Hepatocyte (in vitro differentiated cells): ENCODE results near the gene RDM1. TPM values are rescaled to one million over a fixed set of nuclear protein-coding genes. Genes with fewer than 3 reads are reported as not detected.

Experiments
- DNase-seq: peaks from one replicate; pipeline ENCODE4 v3.0.0-alpha.2; 2016; ENCODE audit warnings: low spot score
- H2AFZ ChIP-seq: fragments of 200-600 bp; sonication (generic); 2 replicates; pipeline ENCODE4 v1.6.0; 2016; ENCODE audit warnings: antibody characterized with exemption, mild to moderate bottlenecking
- H3K27ac ChIP-seq: fragments of 200-600 bp; sonication (generic); 2 replicates; pipeline ENCODE4 v1.5.1; 2016; ENCODE audit warnings: mild to moderate bottlenecking
- H3K27me3 ChIP-seq: fragments of 200-600 bp; sonication (generic); 2 replicates; pipeline ENCODE4 v1.6.1; 2016
- H3K36me3 ChIP-seq: fragments of 200-600 bp; sonication (generic); replicated peaks from 2 replicates; pipeline ENCODE4 v1.5.1; 2016; ENCODE audit warnings: low read depth; ENCODE audit not compliant: insufficient read depth
- H3K4me1 ChIP-seq: fragments of 200-600 bp; sonication (generic); 2 replicates; pipeline ENCODE4 v1.5.1; 2016; ENCODE audit warnings: mild to moderate bottlenecking, moderate library complexity; ENCODE audit not compliant: insufficient read depth
- H3K4me2 ChIP-seq: fragments of 200-600 bp; sonication (generic); 2 replicates; pipeline ENCODE4 v1.6.0; 2016
- H3K4me3 ChIP-seq: fragments of 200-600 bp; sonication (generic); 2 replicates; pipeline ENCODE4 v1.5.1; 2016; ENCODE audit warnings: mild to moderate bottlenecking
- H3K79me2 ChIP-seq: fragments of 200-600 bp; sonication (generic); 2 replicates; pipeline ENCODE4 v1.6.0; 2017; ENCODE audit warnings: mild to moderate bottlenecking
- H3K9me2 ChIP-seq: fragments of 200-600 bp; sonication (generic); replicated peaks from 2 replicates; pipeline ENCODE4 v1.6.0; 2017; ENCODE audit warnings: mild to moderate bottlenecking; ENCODE audit not compliant: insufficient read depth
- H3K9me3 ChIP-seq: fragments of 200-600 bp; sonication (generic); 2 replicates; pipeline ENCODE4 v1.5.1; 2016; ENCODE audit warnings: low read depth, mild to moderate bottlenecking
- H4K20me1 ChIP-seq: fragments of 200-600 bp; sonication (generic); 2 replicates; pipeline ENCODE4 v1.6.0; 2016; ENCODE audit warnings: mild to moderate bottlenecking; ENCODE audit not compliant: insufficient read depth, poor library complexity, severe bottlenecking
- EZH2 ChIP-seq: fragments of 200-600 bp; sonication (generic); IDR thresholded peaks from 2 replicates; pipeline ENCODE4 v1.6.1; 2016; ENCODE audit warnings: antibody characterized with exemption, mild to moderate bottlenecking, borderline replicate concordance
- EZH2phosphoT487 ChIP-seq: fragments of 200-600 bp; sonication (generic); IDR thresholded peaks from one replicate; pipeline ENCODE4 v1.6.1; 2018; ENCODE audit warnings: antibody characterized with exemption, mild to moderate bottlenecking, low read depth, moderate library complexity; ENCODE audit not compliant: unreplicated experiment, severe bottlenecking
- WGBS: methylation state at CpG from one replicate; pipeline ENCODE4 v1.1.6; 2016; ENCODE audit warnings: low lambda C conversion rate; ENCODE audit errors: missing lambda C conversion rate; 5-methylcytosine and 5-hydroxymethylcytosine counted together
- polyA plus RNA-seq: library from polyadenylated mRNA; unstranded; fragments of >200 nt; fragmentation: Nextera tagmentation; extraction: Ambion mirVana; gene quantifications from 2 replicates; pipeline ENCODE4 v1.2.1, GENCODE V29; 2016
- total RNA-seq: library from RNA; depleted of rRNA; stranded (reverse); fragments of >200 nt; gene quantifications from 2 replicates; pipeline ENCODE4 v1.2.3, GENCODE V29; 2014
- TF ChIP-seq, protein P1 (sequence below): fragments of 200-600 bp; sonication (generic); IDR thresholded peaks from 2 replicates; pipeline ENCODE4 v1.5.1; 2016; ENCODE audit warnings: antibody characterized with exemption, mild to moderate bottlenecking; ENCODE audit not compliant: poor library complexity

The RDM1 gene
- total and polyA plus RNA-seq, 2 experiments from 2014 or later, result 0.87 TPM; not detected in 1

DNA sequence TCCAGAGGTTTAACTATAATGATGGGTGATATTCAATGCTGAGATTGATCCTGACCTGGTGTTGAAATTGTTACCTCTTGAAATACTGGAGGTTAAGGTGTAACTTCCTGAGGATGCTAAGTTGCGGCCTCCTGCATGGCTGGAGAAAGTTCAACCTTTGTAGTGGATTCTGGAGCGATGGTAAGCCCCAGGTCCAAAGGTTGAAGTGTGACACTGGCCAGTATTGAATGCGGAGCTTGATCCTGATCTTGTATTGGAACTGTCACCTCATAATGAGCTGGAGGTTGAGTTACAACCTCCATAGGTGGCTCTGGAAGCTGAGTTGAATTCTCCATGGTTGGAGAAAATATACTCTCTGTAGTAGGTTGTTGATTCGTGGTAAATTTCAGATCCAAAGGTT is 17.0 kb downstream of the RDM1 start:
- no peak for DNase-seq
- Histone ChIP-seq H3K36me3 (no peaks in the 10 kb centered on the region), H2AFZ (no peak overlapping the region), H3K4me2 (no peak overlapping the region), H3K4me3 (no peak overlapping the region), H3K9me2 (no peaks in the 10 kb centered on the region), H3K9me3 (no peaks in the 10 kb centered on the region), H4K20me1 (no peaks in the 10 kb centered on the region), H3K4me1 (no peaks in the 10 kb centered on the region), H3K27me3 (no peaks in the 10 kb centered on the region), H3K27ac (no peak overlapping the region), H3K79me2 (no peaks in the 10 kb centered on the region)
- TF ChIP-seq, protein P1, sequence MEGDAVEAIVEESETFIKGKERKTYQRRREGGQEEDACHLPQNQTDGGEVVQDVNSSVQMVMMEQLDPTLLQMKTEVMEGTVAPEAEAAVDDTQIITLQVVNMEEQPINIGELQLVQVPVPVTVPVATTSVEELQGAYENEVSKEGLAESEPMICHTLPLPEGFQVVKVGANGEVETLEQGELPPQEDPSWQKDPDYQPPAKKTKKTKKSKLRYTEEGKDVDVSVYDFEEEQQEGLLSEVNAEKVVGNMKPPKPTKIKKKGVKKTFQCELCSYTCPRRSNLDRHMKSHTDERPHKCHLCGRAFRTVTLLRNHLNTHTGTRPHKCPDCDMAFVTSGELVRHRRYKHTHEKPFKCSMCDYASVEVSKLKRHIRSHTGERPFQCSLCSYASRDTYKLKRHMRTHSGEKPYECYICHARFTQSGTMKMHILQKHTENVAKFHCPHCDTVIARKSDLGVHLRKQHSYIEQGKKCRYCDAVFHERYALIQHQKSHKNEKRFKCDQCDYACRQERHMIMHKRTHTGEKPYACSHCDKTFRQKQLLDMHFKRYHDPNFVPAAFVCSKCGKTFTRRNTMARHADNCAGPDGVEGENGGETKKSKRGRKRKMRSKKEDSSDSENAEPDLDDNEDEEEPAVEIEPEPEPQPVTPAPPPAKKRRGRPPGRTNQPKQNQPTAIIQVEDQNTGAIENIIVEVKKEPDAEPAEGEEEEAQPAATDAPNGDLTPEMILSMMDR, result no peak
- no peak for TF ChIP-seq EZH2
- TF ChIP-seq EZH2phosphoT487, result no peak
- 79% methylated on average over 4 of the region's 4 CpGs for WGBS

DNA sequence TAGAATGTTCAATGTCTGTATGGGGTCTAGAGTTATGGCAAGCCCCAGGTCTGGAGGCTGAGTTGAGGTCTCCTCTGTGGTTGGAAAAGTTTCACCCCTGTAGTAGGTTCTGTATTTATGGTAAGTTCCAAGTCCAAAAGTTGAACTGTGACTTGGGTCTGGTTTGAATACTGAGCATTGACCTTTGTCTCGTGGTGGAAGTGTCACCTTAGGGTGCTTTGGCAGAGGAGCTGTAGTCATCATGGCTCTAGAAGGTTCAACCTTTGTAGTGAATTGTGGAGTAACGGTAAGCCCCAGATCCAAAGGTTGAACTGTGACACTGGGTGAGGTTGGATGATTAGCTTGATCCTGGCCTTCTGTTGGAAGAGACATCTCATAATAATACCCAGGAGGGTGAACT is 17.6 kb downstream of the RDM1 start:
- H3K9me3 ChIP-seq, result no peaks in the 10 kb centered on the region
- no peak overlapping the region for H3K27ac ChIP-seq
- WGBS, result 84% methylated on average over 2 of the region's 2 CpGs

DNA sequence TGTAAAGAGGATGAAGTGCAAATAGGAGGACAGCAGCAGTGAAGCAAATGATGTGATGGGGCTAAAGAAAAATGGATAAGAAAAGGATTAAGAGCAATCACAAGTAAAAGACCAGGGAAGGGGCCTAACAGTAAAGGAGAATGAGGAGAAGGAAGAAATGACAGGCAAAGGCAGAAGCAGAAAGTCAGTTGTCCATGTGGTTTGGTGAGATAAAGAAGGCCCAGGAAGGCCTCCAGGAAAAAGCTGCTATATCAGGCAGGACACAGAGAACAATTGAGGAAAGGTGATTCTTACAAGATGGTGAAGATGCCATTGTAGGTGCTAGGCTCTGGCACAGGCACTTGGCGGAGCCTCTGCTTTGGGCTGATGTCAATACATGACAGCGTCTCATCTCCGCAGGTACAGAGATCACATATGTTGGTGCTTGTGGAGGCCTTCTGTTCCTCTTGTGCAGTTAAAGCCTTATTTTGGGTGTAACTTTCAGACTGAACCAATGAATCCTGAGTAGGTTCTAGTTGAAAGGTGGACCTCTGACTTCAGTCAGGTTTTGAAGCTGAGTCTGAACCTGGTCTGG is 18.1 kb downstream of the RDM1 start:
- no peak overlapping the region for H3K4me2 ChIP-seq
- no peaks in the 10 kb centered on the region for H3K9me2 ChIP-seq
- H2AFZ ChIP-seq, result no peak overlapping the region
- no peaks in the 10 kb centered on the region for H3K9me3 ChIP-seq
- H3K27ac ChIP-seq, result no peak overlapping the region
- H3K79me2 ChIP-seq, result no peaks in the 10 kb centered on the region
- H3K36me3 ChIP-seq, result no peaks in the 10 kb centered on the region
- no peaks in the 10 kb centered on the region for H3K4me1 ChIP-seq
- H3K27me3 ChIP-seq, result no peaks in the 10 kb centered on the region
- no peak for DNase-seq
- TF ChIP-seq, protein P1, result no peak
- TF ChIP-seq EZH2 (no peak), EZH2phosphoT487 (no peak)
- H3K4me3 ChIP-seq, result no peak overlapping the region
- WGBS, result 98% methylated on average over 3 of the region's 3 CpGs
- H4K20me1 ChIP-seq, result no peaks in the 10 kb centered on the region

More for the DNA sequence above, 17.6 kb downstream of the RDM1 start:
- H3K4me2 ChIP-seq, result no peak overlapping the region
- no peaks in the 10 kb centered on the region for H3K27me3 ChIP-seq
- no peaks in the 10 kb centered on the region for H4K20me1 ChIP-seq
- no peaks in the 10 kb centered on the region for H3K9me2 ChIP-seq
- H3K4me1 ChIP-seq, result no peaks in the 10 kb centered on the region
- no peak overlapping the region for H2AFZ ChIP-seq
- no peak for DNase-seq
- H3K79me2 ChIP-seq, result no peaks in the 10 kb centered on the region
- H3K36me3 ChIP-seq, result no peaks in the 10 kb centered on the region
- no peak overlapping the region for H3K4me3 ChIP-seq
- no peak for TF ChIP-seq EZH2phosphoT487
- TF ChIP-seq, protein P1, result no peak
- TF ChIP-seq EZH2, result no peak
